NCI-H510A (cell line): ENCODE data around the gene HTR2A.

ENCODE experiments used
- DNase-seq: peaks from one replicate; lab custom pipeline; 2025; lab: John Stamatoyannopoulos, UW

The HTR2A gene

DNA sequence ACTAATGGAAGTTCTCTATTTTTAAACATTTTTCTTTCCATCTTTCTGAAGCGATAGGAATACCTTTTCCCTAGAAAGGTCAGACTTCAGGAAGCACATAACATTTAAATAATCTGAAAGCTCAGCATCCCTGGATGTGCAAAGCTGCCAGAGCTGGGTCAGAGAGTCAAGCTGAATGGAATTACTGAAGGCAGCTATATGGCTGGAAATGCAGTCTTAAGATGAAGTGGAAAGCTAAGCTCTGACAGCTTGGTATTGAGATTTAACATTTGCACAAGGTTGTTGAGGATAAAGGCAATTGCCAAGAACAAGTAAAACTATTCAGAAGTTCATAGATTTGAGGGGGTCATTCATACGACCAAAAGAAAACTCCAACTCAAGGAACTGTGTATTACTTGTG is 28.8 kb downstream of the HTR2A start:
- no peak for DNase-seq

DNA sequence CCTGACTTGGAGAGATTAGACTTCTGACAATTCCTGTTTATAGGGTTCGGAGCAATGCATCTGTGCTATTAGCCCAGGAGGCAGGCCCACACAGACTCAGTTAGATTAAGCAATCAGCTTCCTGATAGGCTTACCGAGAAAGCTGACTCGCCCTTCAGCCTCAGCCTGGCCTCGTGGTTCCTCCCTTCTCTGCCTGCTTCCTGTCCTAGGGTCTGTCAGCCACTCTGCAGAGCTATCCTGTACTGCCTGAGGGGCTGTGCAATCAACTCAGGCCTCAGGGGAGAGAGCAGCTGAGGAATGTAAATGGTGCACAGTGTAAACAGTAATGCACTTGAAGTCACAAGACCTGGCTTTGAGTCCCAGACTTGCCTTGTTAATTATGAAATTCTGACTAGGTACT is 30.7 kb downstream of the HTR2A start:
- DNase-seq, result no peak

GRCh38 chr13:46864941-46865340 is 31.9 kb downstream of the HTR2A start:
- no peak for DNase-seq

DNA sequence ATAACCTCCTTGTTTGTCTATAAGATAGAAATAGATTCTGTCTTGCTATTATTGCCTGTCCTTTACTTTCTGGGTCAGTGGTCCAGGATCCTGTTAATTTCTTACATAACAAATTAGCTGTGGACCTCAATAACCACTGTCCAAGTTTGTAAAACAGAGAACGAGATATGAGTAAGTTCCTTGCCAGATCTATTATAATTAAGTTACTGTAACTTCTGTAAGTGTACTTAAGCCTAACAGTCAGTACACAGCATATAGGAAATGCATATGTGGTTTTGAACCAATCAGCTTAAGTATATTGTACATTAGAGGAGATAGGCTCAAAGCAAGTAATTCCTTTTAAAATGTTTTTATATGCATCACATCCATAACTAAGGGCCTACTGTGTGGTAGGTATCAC is 34.9 kb downstream of the HTR2A start:
- no peak for DNase-seq

- no peak for DNase-seq
Measured at GRCh38 chr13:46860722-46861121, 36.1 kb downstream of the HTR2A start.

DNA sequence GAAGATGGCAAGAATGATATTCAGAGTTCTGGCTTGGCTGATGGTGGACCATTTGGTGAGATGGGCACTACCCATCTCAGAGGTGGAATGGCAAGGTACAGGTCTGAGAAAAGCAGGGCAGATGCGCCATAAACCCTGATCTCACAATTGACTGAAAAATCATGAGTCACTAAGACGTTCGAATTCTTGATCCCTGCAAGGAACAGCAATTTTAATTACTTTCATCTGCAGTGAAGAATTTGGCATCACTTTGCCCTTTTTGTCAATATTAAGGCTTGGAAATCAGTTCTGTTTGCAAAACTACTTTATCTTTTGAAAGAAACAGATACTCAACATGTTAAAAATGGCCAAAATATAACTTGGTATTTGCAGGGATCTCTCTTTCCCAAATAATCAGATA is 38.1 kb downstream of the HTR2A start:
- DNase-seq, result no peak

- DNase-seq, result no peak
Measured at GRCh38 chr13:46858163-46858562, 38.7 kb downstream of the HTR2A start.

DNA sequence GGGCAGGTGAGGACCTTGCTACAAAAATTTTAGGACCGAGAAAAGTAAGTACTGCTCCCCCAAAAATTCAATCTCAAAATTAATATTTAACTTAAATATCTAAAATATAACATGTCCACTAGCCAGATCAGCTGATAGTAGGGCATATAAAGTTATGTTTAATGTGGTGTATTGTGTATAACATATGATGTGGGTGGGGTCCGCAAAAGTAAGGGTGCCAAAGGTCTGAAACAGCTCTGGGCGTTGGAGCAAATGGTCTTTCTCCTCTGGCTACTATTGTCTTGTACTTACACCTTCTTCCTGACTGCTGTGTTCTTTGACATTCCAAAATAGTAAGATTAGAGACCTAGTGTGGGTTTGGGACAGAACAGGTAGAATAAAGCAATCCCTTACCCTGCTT is 41.2 kb downstream of the HTR2A start:
- no peak for DNase-seq

GRCh38 chr13:46855166-46855565 is 41.7 kb downstream of the HTR2A start:
- DNase-seq, result no peak

- no peak for DNase-seq
Measured at GRCh38 chr13:46852168-46852567, 44.7 kb downstream of the HTR2A start.

GRCh38 chr13:46850214-46850613 is 46.6 kb downstream of the HTR2A start:
- no peak for DNase-seq

GRCh38 chr13:46846726-46847125 is 50.1 kb downstream of the HTR2A start:
- DNase-seq, result no peak

GRCh38 chr13:46845146-46845545 is 51.7 kb downstream of the HTR2A start:
- no peak for DNase-seq

GRCh38 chr13:46844431-46844830 is 52.4 kb downstream of the HTR2A start:
- DNase-seq, result no peak

DNA sequence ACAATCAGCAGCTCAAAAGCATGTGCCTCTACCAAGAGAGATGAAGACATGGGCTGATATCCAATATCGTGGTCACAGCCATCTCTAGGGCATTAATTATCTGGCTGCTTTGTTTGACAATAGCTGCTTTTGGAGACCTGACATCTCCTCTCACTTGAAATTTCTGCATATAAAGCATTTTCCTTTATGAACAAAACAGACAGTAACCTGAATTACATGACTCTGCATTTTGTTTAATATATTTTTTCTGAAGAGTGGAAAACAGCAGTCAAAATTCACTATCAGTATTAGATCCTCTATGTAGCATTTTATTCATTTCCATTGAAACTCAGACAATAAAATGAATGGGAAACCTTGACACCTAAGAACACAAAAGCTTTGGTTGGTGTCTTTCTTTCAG is 57.5 kb downstream of the HTR2A start:
- no peak for DNase-seq

- no peak for DNase-seq
Measured at GRCh38 chr13:46834657-46835056, 62.2 kb downstream of the HTR2A start.

DNA sequence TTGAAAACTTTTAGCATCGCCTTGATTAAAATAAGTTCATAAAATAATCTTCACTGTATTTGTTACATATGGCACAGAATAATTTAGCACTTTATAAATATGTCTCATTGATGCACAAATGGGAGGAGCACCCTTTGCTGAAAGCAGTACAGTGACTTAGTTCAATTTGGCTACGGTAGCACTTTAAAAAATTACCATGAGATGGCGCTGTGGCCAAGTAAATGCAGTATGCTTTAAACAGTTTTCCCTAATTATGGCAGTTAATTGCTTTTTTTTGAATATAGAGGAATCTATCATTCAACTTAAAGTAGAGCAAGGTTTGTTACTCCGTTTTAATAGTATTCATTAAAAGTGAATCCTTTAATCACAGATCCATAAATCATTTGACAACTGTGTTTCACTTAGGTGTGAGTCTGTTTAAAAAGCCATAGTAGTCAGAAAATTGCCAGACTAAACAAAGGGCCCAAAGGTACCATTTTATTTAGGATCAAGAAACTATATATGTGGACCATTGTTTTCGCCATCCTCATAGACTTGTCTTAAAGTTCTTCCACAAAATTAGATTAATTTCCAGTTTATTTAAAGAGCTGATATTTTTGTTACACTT is 65.2 kb downstream of the HTR2A start:
- DNase-seq, result no peak

DNA sequence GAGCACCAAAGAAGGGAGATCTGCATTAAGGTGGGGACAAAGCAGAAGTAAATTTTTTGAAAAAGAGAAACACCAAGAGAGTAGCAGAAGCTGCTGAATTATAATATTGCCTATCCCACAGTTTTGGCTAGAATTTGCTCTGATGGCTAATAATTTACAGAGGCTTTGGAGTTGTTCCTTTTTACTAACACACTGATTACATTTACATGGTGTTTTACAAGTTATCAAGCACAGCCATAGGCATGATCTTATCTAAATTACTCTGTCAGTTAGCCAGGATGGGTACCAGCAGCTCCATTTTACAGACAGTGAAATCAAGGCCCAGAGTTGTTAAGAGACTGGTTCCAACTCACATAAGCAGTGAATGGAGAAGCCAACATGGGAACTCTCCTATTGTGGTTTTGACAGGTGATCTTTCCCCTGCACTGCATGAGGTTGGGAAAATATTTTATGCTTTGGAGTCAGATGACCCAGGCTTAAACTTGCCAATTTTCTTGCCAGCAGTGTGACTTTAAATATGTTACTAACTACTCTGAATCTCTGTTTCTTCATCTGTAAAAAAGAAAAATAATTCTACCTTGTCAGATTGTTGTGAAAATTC is 66.3 kb downstream of the HTR2A start:
- no peak for DNase-seq

DNA sequence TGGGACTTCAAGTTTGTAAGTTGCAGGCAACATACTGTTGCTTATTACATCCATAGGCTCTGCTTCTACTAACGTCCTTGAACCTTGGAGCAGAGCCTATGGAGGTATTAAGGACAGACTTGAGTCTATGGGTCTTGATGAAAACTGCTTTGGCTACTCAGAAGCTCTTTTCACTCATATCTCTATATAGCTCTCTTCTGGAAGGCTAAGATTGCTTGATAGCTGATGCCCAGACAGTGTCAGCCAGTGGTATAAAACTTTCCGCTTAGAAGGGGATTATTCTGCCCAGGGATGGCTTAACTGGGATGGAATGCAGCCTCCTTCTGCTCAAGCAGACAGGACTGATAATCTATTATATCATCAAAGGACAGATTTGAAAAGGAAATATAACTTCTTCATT is 74.3 kb downstream of the HTR2A start:
- no peak for DNase-seq

- DNase-seq, result no peak
Measured at GRCh38 chr13:46817838-46818476, 78.9 kb downstream of the HTR2A start.

DNA sequence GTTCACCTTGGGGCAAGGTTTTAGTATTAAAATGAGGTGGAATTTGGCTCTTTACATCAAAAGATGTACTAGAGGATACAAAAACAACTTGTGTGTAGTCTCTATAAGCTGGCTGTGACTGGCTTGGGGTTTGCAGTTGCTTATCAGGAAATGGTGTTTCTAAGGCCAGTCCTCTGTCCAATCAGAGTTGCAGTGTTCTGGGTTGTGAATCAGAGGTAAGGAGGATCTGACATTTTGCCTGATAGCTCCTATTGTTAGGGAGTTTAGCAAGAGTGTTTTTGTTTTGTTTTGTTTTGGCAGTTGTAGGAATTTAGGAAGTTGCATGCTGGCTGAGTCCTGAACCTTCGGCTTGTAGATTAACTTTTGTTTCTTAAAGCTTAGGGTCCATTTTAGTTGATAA is 79.8 kb downstream of the HTR2A start:
- no peak for DNase-seq

- DNase-seq, result no peak
Measured at GRCh38 chr13:46816371-46816770, 80.5 kb downstream of the HTR2A start.

DNA sequence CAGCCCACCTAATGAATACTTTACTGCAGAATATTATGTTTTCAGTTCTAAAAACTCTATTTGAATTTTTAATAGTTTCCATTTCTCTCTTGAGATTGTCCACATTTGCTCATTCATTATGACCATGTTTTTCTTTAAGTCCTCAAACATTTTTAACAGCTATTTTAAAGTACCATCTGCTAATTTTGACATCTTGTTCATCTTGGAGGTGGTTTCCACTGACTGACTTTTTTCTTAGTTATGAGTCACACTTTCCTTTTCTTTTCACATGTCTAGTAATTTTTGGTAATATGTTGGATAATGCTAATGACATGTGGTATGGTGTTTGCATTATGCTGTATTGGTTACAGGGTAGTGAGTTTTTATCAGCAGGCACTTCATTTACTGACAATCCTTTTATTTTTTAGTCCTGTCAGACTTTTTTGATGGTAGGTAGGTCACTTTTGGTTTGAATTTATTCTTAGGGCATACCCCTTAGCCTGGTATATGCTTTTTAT is 84.5 kb downstream of the HTR2A start:
- DNase-seq, result no peak

DNA sequence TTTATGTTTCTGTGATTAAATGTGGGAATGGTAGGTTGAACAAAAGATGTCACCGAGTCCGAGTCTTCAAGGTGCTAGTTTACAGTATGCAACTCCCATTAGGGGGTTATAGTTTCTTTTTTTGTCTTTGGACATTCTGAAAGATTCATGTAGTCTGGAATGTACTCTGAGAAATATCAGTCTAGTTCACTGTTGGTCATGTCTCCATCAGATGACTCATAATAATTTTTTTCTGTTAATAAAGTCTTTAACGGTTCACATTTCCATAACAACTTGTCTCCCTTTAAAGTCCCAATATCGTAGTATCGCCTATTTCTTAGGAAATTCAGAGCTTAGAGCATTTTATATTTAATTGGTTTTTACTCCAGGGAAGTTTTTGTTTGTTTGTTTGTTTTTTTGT is 86.4 kb downstream of the HTR2A start:
- DNase-seq, result no peak
